HepG2 (cell line): ENCODE data around the gene BDKRB1. TPM values are rescaled to one million over a fixed set of nuclear protein-coding genes. Genes with fewer than 3 reads are reported as not detected.

Experiments used
- ATAC-seq: fragments of 200-7000 bp; cut with Tn5 transposase; 3 replicates; pipeline ENCODE4 v1.9.1; 2020; ENCODE audit warnings: mild to moderate bottlenecking, moderate library complexity
- BruUV-seq: library from RNA; stranded (reverse); fragments of 400-500 nt; replicated peaks from 2 replicates; lab custom pipeline; 2021; lab: Mats Ljungman, UMichigan
- CTCF ChIA-PET: fragments of 300-600 bp; formaldehyde crosslinking; extraction: SDS; loops from one replicate; lab custom pipeline; 2021; ENCODE audit warnings: low total read pairs, inconsistent platforms, low intra/inter-chr PET ratio; lab: Yijun Ruan, JAX
- POLR2A ChIA-PET: fragments of 350-600 bp; sonication (Branson Sonifier 250); formaldehyde crosslinking; loops from one replicate; lab custom pipeline; 2020; ENCODE audit warnings: antibody characterized with exemption, inconsistent platforms; lab: Yijun Ruan, JAX
- DNase-seq: peaks from one replicate; pipeline ENCODE4 v3.0.0-alpha.2; 2015; ENCODE audit warnings: low spot score
- FAIRE-seq: peaks from 3 replicates; lab custom pipeline; 2011; peaks lifted over from hg19 to GRCh38; lab: Jason Lieb, UNC
- H2AFZ ChIP-seq: one replicate; pipeline ENCODE4 v1.6.1; 2011; ENCODE audit warnings: low read length, inconsistent platforms
- H3K27ac ChIP-seq: fragments of 300-600 bp; 3 replicates; pipeline ENCODE4 v1.8.0; 2011; ENCODE audit warnings: mixed run types, mild to moderate bottlenecking, mixed read lengths, low read length, inconsistent platforms; ENCODE audit not compliant: insufficient read depth; ENCODE audit errors: extremely low read length
- H3K27me3 ChIP-seq, 2 experiments: fragments of 200-600 bp in 1 of 2; 2 replicates in 1 of 2; 3 replicates in 1 of 2; pipeline versions ENCODE4 v1.6.0 to v1.8.0; 2011; ENCODE audit warnings: low read length in 2 of 2, mild to moderate bottlenecking in 2 of 2, moderate library complexity in 2 of 2, inconsistent platforms in 1 of 2; ENCODE audit not compliant: insufficient read depth in 2 of 2, control insufficient read depth in 1 of 2
- H3K36me3 ChIP-seq, 2 experiments: fragments of 200-600 bp in 1 of 2; replicated peaks in 1 of 2; 2 replicates in 1 of 2; 3 replicates in 1 of 2; pipeline versions ENCODE4 v1.5.1 to v1.8.0; 2011; ENCODE audit warnings: low read length in 2 of 2, inconsistent platforms in 1 of 2; ENCODE audit not compliant: insufficient read depth in 2 of 2, control insufficient read depth in 1 of 2
- H3K4me1 ChIP-seq: 2 replicates; pipeline ENCODE4 v1.5.1; 2012; ENCODE audit warnings: low read length, inconsistent platforms; ENCODE audit not compliant: insufficient read depth
- H3K4me2 ChIP-seq: 2 replicates; pipeline ENCODE4 v1.6.0; 2011; ENCODE audit warnings: low read depth, low read length, inconsistent platforms
- H3K4me3 ChIP-seq, 3 experiments: fragments of 200-600 bp in 1 of 3; sonication (generic), shearing (Covaris generic) in 1 of 3; replicated peaks in 1 of 3; 2 replicates each; pipeline ENCODE4 v1.5.1; 2011 to 2016; ENCODE audit warnings: low read length in 3 of 3, inconsistent platforms in 2 of 3, low read depth in 2 of 3, mild to moderate bottlenecking in 2 of 3, control low read depth in 1 of 3, mixed read lengths in 1 of 3; ENCODE audit not compliant: insufficient read depth in 1 of 3
- H3K79me2 ChIP-seq: one replicate; pipeline ENCODE4 v1.6.1; 2011; ENCODE audit warnings: low read length, inconsistent platforms; ENCODE audit not compliant: insufficient read depth
- H3K9ac ChIP-seq: 2 replicates; pipeline ENCODE4 v1.6.0; 2011; ENCODE audit warnings: mild to moderate bottlenecking, low read depth, low read length, inconsistent platforms; ENCODE audit not compliant: insufficient read depth
- H3K9me3 ChIP-seq: 2 replicates; pipeline ENCODE4 v1.5.1; 2012; ENCODE audit warnings: mild to moderate bottlenecking, low read length
- H4K20me1 ChIP-seq: 2 replicates; pipeline ENCODE4 v1.6.0; 2011; ENCODE audit warnings: inconsistent platforms, mild to moderate bottlenecking, low read length, moderate library complexity; ENCODE audit not compliant: insufficient read depth
- BRD4 ChIP-seq: sonication (generic); formaldehyde crosslinking; IDR thresholded peaks from 2 replicates; pipeline ENCODE4 v1.4.0; 2020; ENCODE audit warnings: missing genetic modification reagents
- ELF3 ChIP-seq: IDR thresholded peaks from 2 replicates; pipeline ENCODE4 v1.6.1; 2016; ENCODE audit warnings: missing genetic modification reagents, missing compliant biosample characterization
- MAFF ChIP-seq: IDR thresholded peaks from 2 replicates; pipeline ENCODE4 v1.6.1; 2011; ENCODE audit warnings: low read depth, low read length, improper control_type of control experiment
- NCOA1 ChIP-seq: sonication (generic); formaldehyde crosslinking; IDR thresholded peaks from 2 replicates; pipeline ENCODE4 v1.9.0; 2021; ENCODE audit warnings: missing genetic modification reagents
- NFE2L2 ChIP-seq: fragments of 150-350 bp; IDR thresholded peaks from 2 replicates; pipeline ENCODE4 v1.6.1; 2014; ENCODE audit warnings: low read length
- ZMAT3 ChIP-seq: sonication (generic); formaldehyde crosslinking; conservative IDR thresholded peaks from 2 replicates; pipeline ENCODE4 v1.7.0; 2021; ENCODE audit warnings: missing genetic modification reagents
- ZNF484 ChIP-seq: sonication (generic); formaldehyde crosslinking; IDR thresholded peaks from 2 replicates; pipeline ENCODE4 v1.5.1; 2020; ENCODE audit warnings: mild to moderate bottlenecking, low read depth, missing genetic modification reagents, borderline replicate concordance
- ZNF878 ChIP-seq: sonication (generic); formaldehyde crosslinking; IDR thresholded peaks from 2 replicates; pipeline ENCODE4 v1.8.1; 2023; ENCODE audit warnings: mild to moderate bottlenecking, missing genetic modification reagents, moderate library complexity
- WGBS: methylation state at CpG from one replicate; pipeline ENCODE4 v1.1.6; 2017; ENCODE audit warnings: low lambda C conversion rate; 5-methylcytosine and 5-hydroxymethylcytosine counted together
- in situ Hi-C: cut with HindIII; loops from 2 replicates; pipeline ENCODE4 v1.10.0; 2017; ENCODE audit warnings: low pct_unique_long_range_greater_than_20kb; ENCODE audit not compliant: extremely low pct_ligation_motif_present
- intact Hi-C: fragments of 100-400 bp; cut with micrococcal nuclease; formaldehyde crosslinking; loops from one replicate; pipeline ENCODE4 v1.10.0; 2022; ENCODE audit not compliant: unreplicated experiment
- polyA plus RNA-seq, 8 experiments: library from polyadenylated mRNA; depleted of rRNA in 3 of 8; stranded (reverse) in 7 of 8; unstranded in 1 of 8; fragments of >200 nt; fragmentation: Illumina TruSeq in 4 of 8; extraction: Trizol in 4 of 8; gene quantifications; 2 replicates each; pipeline versions ENCODE4 v1.2.1 to v1.2.3, GENCODE V29; 2011 to 2016; ENCODE audit warnings: low read depth in 4 of 8, missing spikeins in 1 of 8, mixed read lengths in 1 of 8; ENCODE audit not compliant: insufficient read depth in 1 of 8
- total RNA-seq, 5 experiments: library from RNA; depleted of rRNA; stranded (reverse); fragments of >200 nt; fragmentation: Illumina TruSeq; extraction: Trizol; gene quantifications; 2 replicates each; pipeline ENCODE4 v1.2.3, GENCODE V29; 2016; ENCODE audit warnings: low read depth in 1 of 5
- TF ChIP-seq, protein P1 (sequence below): IDR thresholded peaks from 2 replicates; pipeline ENCODE4 v1.6.1; 2016
- TF ChIP-seq, protein P2 (sequence below): sonication (generic); formaldehyde crosslinking; IDR thresholded peaks from 2 replicates; pipeline ENCODE4 v1.4.0; 2020; ENCODE audit warnings: missing genetic modification reagents

The BDKRB1 gene
- total and polyA plus RNA-seq, 2 of the 13 experiments (the other 11 are each of a cell fraction or from before 2014, with no cell fraction given) = 0.05 TPM; not detected in 1

DNA sequence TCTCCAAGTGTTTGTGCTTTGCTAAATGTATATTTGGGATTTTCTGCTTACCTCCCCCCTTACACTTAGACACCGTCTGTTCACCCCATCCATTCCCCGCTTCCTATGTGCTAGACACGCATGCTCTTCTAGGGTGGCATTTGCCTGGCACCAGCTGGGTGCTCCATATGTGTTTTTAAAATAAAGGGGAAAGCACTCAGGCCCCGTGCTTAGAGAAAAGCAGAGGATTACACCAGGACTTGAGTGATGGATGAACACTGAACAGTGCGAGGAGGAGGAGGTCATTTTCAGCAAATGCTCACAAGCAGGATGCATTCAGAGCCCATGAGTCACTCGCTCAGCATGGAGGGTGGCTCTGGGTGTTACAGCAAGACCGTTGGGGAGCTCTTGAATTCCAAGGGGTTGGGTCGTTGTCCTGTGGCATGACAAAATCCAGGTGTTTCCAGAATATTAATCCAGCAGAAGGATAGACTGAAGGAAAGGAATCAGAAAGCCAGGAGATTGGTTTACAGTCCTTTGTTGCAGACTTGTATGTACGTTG is 2.9 kb upstream of the BDKRB1 start:
- H3K9me3 ChIP-seq = no peaks in the 10 kb centered on the region
- CTCF ChIA-PET = no interaction called here
- TF ChIP-seq, protein P1, sequence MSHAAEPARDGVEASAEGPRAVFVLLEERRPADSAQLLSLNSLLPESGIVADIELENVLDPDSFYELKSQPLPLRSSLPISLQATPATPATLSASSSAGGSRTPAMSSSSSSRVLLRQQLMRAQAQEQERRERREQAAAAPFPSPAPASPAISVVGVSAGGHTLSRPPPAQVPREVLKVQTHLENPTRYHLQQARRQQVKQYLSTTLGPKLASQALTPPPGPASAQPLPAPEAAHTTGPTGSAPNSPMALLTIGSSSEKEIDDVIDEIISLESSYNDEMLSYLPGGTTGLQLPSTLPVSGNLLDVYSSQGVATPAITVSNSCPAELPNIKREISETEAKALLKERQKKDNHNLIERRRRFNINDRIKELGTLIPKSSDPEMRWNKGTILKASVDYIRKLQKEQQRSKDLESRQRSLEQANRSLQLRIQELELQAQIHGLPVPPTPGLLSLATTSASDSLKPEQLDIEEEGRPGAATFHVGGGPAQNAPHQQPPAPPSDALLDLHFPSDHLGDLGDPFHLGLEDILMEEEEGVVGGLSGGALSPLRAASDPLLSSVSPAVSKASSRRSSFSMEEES (CRISPR knock-in tag) = no peak
- TF ChIP-seq MAFF = no peak
- TF ChIP-seq BRD4 (CRISPR knock-in tag) = no peak
- no peak for TF ChIP-seq NCOA1 (CRISPR knock-in tag)
- TF ChIP-seq, protein P2, sequence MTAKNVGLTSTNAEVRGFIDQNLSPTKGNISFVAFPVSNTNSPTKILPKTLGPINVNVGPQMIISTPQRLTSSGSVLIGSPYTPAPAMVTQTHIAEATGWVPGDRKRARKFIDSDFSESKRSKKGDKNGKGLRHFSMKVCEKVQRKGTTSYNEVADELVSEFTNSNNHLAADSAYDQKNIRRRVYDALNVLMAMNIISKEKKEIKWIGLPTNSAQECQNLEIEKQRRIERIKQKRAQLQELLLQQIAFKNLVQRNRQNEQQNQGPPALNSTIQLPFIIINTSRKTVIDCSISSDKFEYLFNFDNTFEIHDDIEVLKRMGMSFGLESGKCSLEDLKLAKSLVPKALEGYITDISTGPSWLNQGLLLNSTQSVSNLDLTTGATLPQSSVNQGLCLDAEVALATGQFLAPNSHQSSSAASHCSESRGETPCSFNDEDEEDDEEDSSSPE (CRISPR knock-in tag) = no peak
- TF ChIP-seq ZNF878 (CRISPR knock-in tag) = no peak
- TF ChIP-seq ELF3 (CRISPR knock-in tag) = no peak
- TF ChIP-seq ZMAT3 = no peak
- no peak for TF ChIP-seq NFE2L2
- no peak for TF ChIP-seq ZNF484 (CRISPR knock-in tag)
- TF ChIP-seq, all 625 proteins: peak for 0
- H3K4me2 ChIP-seq = no peak overlapping the region
- H3K9ac ChIP-seq = no peak overlapping the region
- H3K27me3 ChIP-seq = peaks cover 0 to 29% of the 10 kb centered on the region in 2 experiments; a peak in 2 of 5 replicates
- no peaks in the 10 kb centered on the region for H3K79me2 ChIP-seq
- intact Hi-C loops (no loop called here), in situ Hi-C loops (no loop called here)
- no peak overlapping the region for H3K27ac ChIP-seq
- ATAC-seq (peak; percentile 57; the same call in 2 of the 3 replicates), DNase-seq (no peak), FAIRE-seq (no peak)
- POLR2A ChIA-PET = no interaction called here
- no TSS peak for BruUV-seq
- WGBS = 22% methylated on average over 9 of the region's 9 CpGs
- H4K20me1 ChIP-seq = no peaks in the 10 kb centered on the region
- no peaks in the 10 kb centered on the region for H3K4me1 ChIP-seq
- H2AFZ ChIP-seq = no peak overlapping the region
- H3K4me3 ChIP-seq = no peak overlapping the region
- H3K36me3 ChIP-seq = no peaks in the 10 kb centered on the region
